SK-N-SH treated with all-trans-retinoic acid at 6 μM for 48 hours (cell line): ENCODE data around the gene CCNY.
A peak's percentile ranks its signal among the peaks of the same experiment; 100 is the strongest.

Experiments
- ATAC-seq: fragments of 200-7000 bp; cut with Tn5 transposase; 3 replicates; pipeline ENCODE4 v1.9.1; 2020; ENCODE audit warnings: mild to moderate bottlenecking, moderate library complexity
- ARNTL ChIP-seq: fragments of 450-650 bp; formaldehyde crosslinking; IDR thresholded peaks from 2 replicates; pipeline ENCODE4 v1.5.0; 2020; ENCODE audit warnings: low read depth, mild to moderate bottlenecking, moderate library complexity, borderline replicate concordance
- BACH2 ChIP-seq: fragments of 250-450 bp; sonication (Bioruptor Pico); IDR thresholded peaks from 2 replicates; pipeline ENCODE4 v1.9.0; 2021; ENCODE audit warnings: mild to moderate bottlenecking, borderline replicate concordance
- CREB5 ChIP-seq: fragments of 250-450 bp; sonication (Bioruptor Pico); IDR thresholded peaks from 2 replicates; pipeline ENCODE4 v1.5.1; 2020; ENCODE audit warnings: low read depth, mild to moderate bottlenecking, moderate library complexity
- CSRNP3 ChIP-seq: fragments of 250-450 bp; sonication (Bioruptor Pico); IDR thresholded peaks from 2 replicates; pipeline ENCODE4 v1.5.1; 2021; ENCODE audit warnings: mild to moderate bottlenecking, moderate library complexity
- ESRRG ChIP-seq: fragments of 250-450 bp; sonication (Bioruptor Pico); IDR thresholded peaks from 2 replicates; pipeline ENCODE4 v1.6.1; 2021; ENCODE audit warnings: mild to moderate bottlenecking
- GLIS3 ChIP-seq: fragments of 250-450 bp; sonication (Bioruptor Pico); IDR thresholded peaks from 2 replicates; pipeline ENCODE4 v1.5.0; 2020; ENCODE audit warnings: mild to moderate bottlenecking, moderate library complexity
- ISL1 ChIP-seq: fragments of 250-450 bp; sonication (Bioruptor Pico); IDR thresholded peaks from 2 replicates; pipeline ENCODE4 v2.1.2; 2022; ENCODE audit warnings: mild to moderate bottlenecking, moderate library complexity
- PATZ1 ChIP-seq: fragments of 250-450 bp; sonication (Bioruptor Pico); IDR thresholded peaks from 2 replicates; pipeline ENCODE4 v1.8.0; 2020; ENCODE audit warnings: mild to moderate bottlenecking, moderate library complexity, borderline replicate concordance
- POU6F1 ChIP-seq: fragments of 250-450 bp; sonication (Bioruptor Pico); IDR thresholded peaks from 2 replicates; pipeline ENCODE4 v1.8.0; 2021; ENCODE audit warnings: low read depth, mild to moderate bottlenecking, moderate library complexity, borderline replicate concordance
- RARB ChIP-seq: fragments of 250-450 bp; sonication (Bioruptor Pico); IDR thresholded peaks from 2 replicates; pipeline ENCODE4 v1.8.0; 2021; ENCODE audit warnings: mild to moderate bottlenecking, moderate library complexity
- SNAI2 ChIP-seq: fragments of 250-450 bp; sonication (Bioruptor Pico); IDR thresholded peaks from 2 replicates; pipeline ENCODE4 v1.5.0; 2020; ENCODE audit warnings: mild to moderate bottlenecking, moderate library complexity
- TCF4 ChIP-seq: fragments of 250-450 bp; sonication (Bioruptor Pico); IDR thresholded peaks from 2 replicates; pipeline ENCODE4 v1.8.0; 2021; ENCODE audit warnings: mild to moderate bottlenecking, moderate library complexity, borderline replicate concordance
- TOX ChIP-seq: fragments of 250-450 bp; sonication (Bioruptor Pico); IDR thresholded peaks from 2 replicates; pipeline ENCODE4 v1.8.0; 2021; ENCODE audit warnings: mild to moderate bottlenecking, moderate library complexity, borderline replicate concordance
- TSHZ2 ChIP-seq: fragments of 250-450 bp; sonication (Bioruptor Pico); IDR thresholded peaks from 2 replicates; pipeline ENCODE4 v1.5.0; 2020; ENCODE audit warnings: mild to moderate bottlenecking, moderate library complexity
- ZFP30 ChIP-seq: fragments of 450-650 bp; formaldehyde crosslinking; IDR thresholded peaks from 2 replicates; pipeline ENCODE4 v1.5.0; 2022; ENCODE audit warnings: mild to moderate bottlenecking, moderate library complexity
- ZNF565 ChIP-seq: fragments of 450-650 bp; formaldehyde crosslinking; conservative IDR thresholded peaks from 2 replicates; pipeline ENCODE4 v1.5.0; 2020; ENCODE audit warnings: low read depth, mild to moderate bottlenecking, moderate library complexity
- ZNF8 ChIP-seq: fragments of 450-650 bp; formaldehyde crosslinking; IDR thresholded peaks from 2 replicates; pipeline ENCODE4 v1.5.0; 2020; ENCODE audit warnings: mild to moderate bottlenecking, moderate library complexity

The CCNY gene

GRCh38 chr10:35460852-35461460, 124.6 kb downstream of the CCNY start:
- TF ChIP-seq GLIS3 (CRISPR knock-in tag): no peak
- no peak for TF ChIP-seq CREB5 (CRISPR knock-in tag)
- no peak for TF ChIP-seq TCF4 (CRISPR knock-in tag)
- TF ChIP-seq TOX: no peak
- TF ChIP-seq ESRRG: no peak
- no peak for TF ChIP-seq PATZ1 (CRISPR knock-in tag)
- no peak for TF ChIP-seq ZNF565
- TF ChIP-seq, all 23 proteins: peak for 0
- ATAC-seq: peak; percentile 39

- ATAC-seq: no peak; the same call in 2 of the 3 replicates
Observed at GRCh38 chr10:35462491-35462934, 126.2 kb downstream of the CCNY start.

More at GRCh38 chr10:35462491-35462934, 126.2 kb downstream of the CCNY start:
- TF ChIP-seq BACH2 (CRISPR knock-in tag): no peak
- TF ChIP-seq ZNF8 (CRISPR knock-in tag): no peak
- TF ChIP-seq PATZ1 (CRISPR knock-in tag): no peak
- TF ChIP-seq RARB (CRISPR knock-in tag): no peak
- no peak for TF ChIP-seq ISL1 (CRISPR knock-in tag)
- TF ChIP-seq ZFP30 (CRISPR knock-in tag): no peak
- TF ChIP-seq TSHZ2: no peak
- no peak for TF ChIP-seq CSRNP3
- no peak for TF ChIP-seq SNAI2 (CRISPR knock-in tag)
- TF ChIP-seq ARNTL (CRISPR knock-in tag): no peak
- no peak for TF ChIP-seq CREB5 (CRISPR knock-in tag)
- no peak for TF ChIP-seq TOX
- no peak for TF ChIP-seq POU6F1 (CRISPR knock-in tag)
- TF ChIP-seq, all 23 proteins: peak for 0
